ENCODE measurements around the gene GORASP1.

GORASP1 gene

GRCh38 chr3:39146611-39147591 is 39.5 kb upstream of the GORASP1 start:
- H3K9me3 Mint-ChIP-seq: no peaks in the 10 kb centered on the region
- peak in 1 of 3 experiments; percentile 27 for DNase-seq
- peaks cover 56 to 69% of the 10 kb centered on the region in 2 donors for H3K4me1 Mint-ChIP-seq (ENCODE audit: low read depth in 2 of 2)
- peak overlapping the region; percentile 85 to 90 for H3K4me3 Mint-ChIP-seq
- peak overlapping the region; percentile 94 to 95 for H3K27ac Mint-ChIP-seq
- H3K27me3 Mint-ChIP-seq: no peaks in the 10 kb centered on the region
- peak; percentile 26 for ATAC-seq (replicated peaks)
- H3K36me3 Mint-ChIP-seq (ENCODE audit: insufficient read depth): peaks cover 99% of the 10 kb centered on the region

- DNase-seq (no peak), ATAC-seq (replicated peaks) (no peak)
- Mint-ChIP-seq H3K9me3 (no peaks in the 10 kb centered on the region), H3K4me1 (ENCODE audit: low read depth in 2 of 2) (peaks cover 50 to 64% of the 10 kb centered on the region in 2 donors), H3K4me3 (peak overlapping the region; percentile 85 to 90), H3K27ac (peak overlapping the region; percentile 16 to 95), H3K36me3 (ENCODE audit: insufficient read depth) (peaks cover 99% of the 10 kb centered on the region), H3K27me3 (no peaks in the 10 kb centered on the region)
Observed at GRCh38 chr3:39146083-39146501, 38.7 kb upstream of the GORASP1 start.

GRCh38 chr3:39144748-39145380 is 37.4 kb upstream of the GORASP1 start:
- Mint-ChIP-seq H3K36me3 (ENCODE audit: insufficient read depth) (peaks cover 100% of the 10 kb centered on the region), H3K27ac (peak overlapping the region; percentile 86 to 91), H3K27me3 (no peaks in the 10 kb centered on the region), H3K4me3 (peak overlapping the region in 1 of 2 donors; percentile 36), H3K4me1 (ENCODE audit: low read depth in 2 of 2) (peaks cover 40 to 54% of the 10 kb centered on the region in 2 donors), H3K9me3 (no peaks in the 10 kb centered on the region)
- DNase-seq (no peak), ATAC-seq (replicated peaks) (no peak)

GRCh38 chr3:39144095-39144747 is 36.8 kb upstream of the GORASP1 start:
- peak overlapping the region; percentile 86 to 91 for H3K27ac Mint-ChIP-seq
- H3K4me3 Mint-ChIP-seq: peak overlapping the region in 1 of 2 donors; percentile 36
- H3K36me3 Mint-ChIP-seq (ENCODE audit: insufficient read depth): peaks cover 100% of the 10 kb centered on the region

GRCh38 chr3:39143051-39143885 is 35.8 kb upstream of the GORASP1 start:
- Mint-ChIP-seq H3K36me3 (ENCODE audit: insufficient read depth) (peaks cover 100% of the 10 kb centered on the region), H3K27ac (peak overlapping the region; percentile 86 to 91), H3K9me3 (no peaks in the 10 kb centered on the region), H3K4me1 (ENCODE audit: low read depth in 2 of 2) (peaks cover 24 to 38% of the 10 kb centered on the region in 2 donors), H3K4me3 (peak overlapping the region in 1 of 2 donors; percentile 36), H3K27me3 (no peaks in the 10 kb centered on the region)
- no peak for DNase-seq
- ATAC-seq (replicated peaks): no peak

More at GRCh38 chr3:39144095-39144747, 36.8 kb upstream of the GORASP1 start:
- peaks cover 33 to 48% of the 10 kb centered on the region in 2 donors for H3K4me1 Mint-ChIP-seq (ENCODE audit: low read depth in 2 of 2)
- H3K27me3 Mint-ChIP-seq: no peaks in the 10 kb centered on the region
- H3K9me3 Mint-ChIP-seq: no peaks in the 10 kb centered on the region
- no peak for ATAC-seq (replicated peaks)
- no peak for DNase-seq

- Mint-ChIP-seq H3K27me3 (no peaks in the 10 kb centered on the region), H3K4me1 (ENCODE audit: low read depth in 2 of 2) (peaks cover 12 to 27% of the 10 kb centered on the region in 2 donors), H3K27ac (peak overlapping the region; percentile 71 to 91)
Observed at GRCh38 chr3:39142067-39142466, 34.6 kb upstream of the GORASP1 start.

GRCh38 chr3:39141171-39141995 is 34.0 kb upstream of the GORASP1 start:
- H3K27ac Mint-ChIP-seq: peak overlapping the region; percentile 71 to 91
- H3K4me3 Mint-ChIP-seq: peak overlapping the region in 1 of 2 donors; percentile 52
- peaks cover 6 to 20% of the 10 kb centered on the region in 2 donors for H3K4me1 Mint-ChIP-seq (ENCODE audit: low read depth in 2 of 2)
- peak in 1 of 3 experiments; percentile 13 for DNase-seq
- no peaks in the 10 kb centered on the region for H3K27me3 Mint-ChIP-seq
- H3K36me3 Mint-ChIP-seq (ENCODE audit: insufficient read depth): peaks cover 100% of the 10 kb centered on the region
- peak; percentile 5 for ATAC-seq (replicated peaks)
- no peaks in the 10 kb centered on the region for H3K9me3 Mint-ChIP-seq

More at GRCh38 chr3:39142067-39142466, 34.6 kb upstream of the GORASP1 start:
- H3K4me3 Mint-ChIP-seq: peak overlapping the region in 1 of 2 donors; percentile 52
- ATAC-seq (replicated peaks) (no peak), DNase-seq (no peak)
- H3K9me3 Mint-ChIP-seq: no peaks in the 10 kb centered on the region
- peaks cover 100% of the 10 kb centered on the region for H3K36me3 Mint-ChIP-seq (ENCODE audit: insufficient read depth)

GRCh38 chr3:39140341-39140971 is 33.0 kb upstream of the GORASP1 start:
- Mint-ChIP-seq H3K4me3 (peak overlapping the region in 1 of 2 donors; percentile 52), H3K36me3 (ENCODE audit: insufficient read depth) (peaks cover 98% of the 10 kb centered on the region), H3K27ac (peak overlapping the region; percentile 71 to 91), H3K27me3 (no peaks in the 10 kb centered on the region), H3K4me1 (ENCODE audit: low read depth in 2 of 2) (peaks cover 0 to 14% of the 10 kb centered on the region in 2 donors), H3K9me3 (no peaks in the 10 kb centered on the region)
- DNase-seq (no peak), ATAC-seq (replicated peaks) (no peak)

GRCh38 chr3:39139442-39139841 is 32.0 kb upstream of the GORASP1 start:
- Mint-ChIP-seq H3K36me3 (ENCODE audit: insufficient read depth) (peaks cover 94% of the 10 kb centered on the region), H3K4me1 (ENCODE audit: low read depth in 2 of 2) (peaks cover 0 to 11% of the 10 kb centered on the region in 2 donors)
- no peak for ATAC-seq (replicated peaks)

GRCh38 chr3:39138804-39139415 is 31.5 kb upstream of the GORASP1 start:
- H3K9me3 Mint-ChIP-seq: no peaks in the 10 kb centered on the region
- H3K27ac Mint-ChIP-seq: peak overlapping the region in 1 of 2 donors; percentile 6
- ATAC-seq (replicated peaks) (peak; percentile 6), DNase-seq (no peak)
- peaks cover 93% of the 10 kb centered on the region for H3K36me3 Mint-ChIP-seq (ENCODE audit: insufficient read depth)
- H3K4me1 Mint-ChIP-seq (ENCODE audit: low read depth in 2 of 2): peaks cover 0 to 11% of the 10 kb centered on the region in 2 donors
- no peaks in the 10 kb centered on the region for H3K27me3 Mint-ChIP-seq
- H3K4me3 Mint-ChIP-seq: peak overlapping the region in 1 of 2 donors; percentile 45

More at GRCh38 chr3:39139442-39139841, 32.0 kb upstream of the GORASP1 start:
- Mint-ChIP-seq H3K9me3 (no peaks in the 10 kb centered on the region), H3K27ac (peak overlapping the region; percentile 6 to 49), H3K4me3 (no peak overlapping the region), H3K27me3 (no peaks in the 10 kb centered on the region)
- DNase-seq: no peak

Data from effector memory CD8-positive, alpha-beta T cell (primary cell).